ENCODE measurements around the gene RPL27A. TPM values are rescaled to one million over a fixed set of nuclear protein-coding genes. Genes with fewer than 3 reads are reported as not detected.
"Not testable (repeated sequence)": the region's sequence is repeated elsewhere in the genome, so short reads cannot be mapped to it uniquely, and the experiment has no call there.

The RPL27A gene
- total RNA-seq, 1 experiment from 2014 or later, result 1,103 TPM

GRCh38 chr11:8665222-8665621 is 17.4 kb upstream of the RPL27A start (continued):
- TF ChIP-seq NR2C2 (CRISPR knock-in tag; IDR thresholded peaks at IDR 0.05) (no peak), CDX4 (CRISPR knock-in tag; IDR thresholded peaks at IDR 0.05; ENCODE audit: borderline replicate concordance) (no peak), SOX15 (CRISPR knock-in tag; IDR thresholded peaks at IDR 0.05) (no peak), ZBTB43 (CRISPR knock-in tag; IDR thresholded peaks at IDR 0.05) (no peak), IRF1 (CRISPR knock-in tag; IDR thresholded peaks at IDR 0.05) (no peak), JUN (CRISPR knock-in tag; IDR thresholded peaks at IDR 0.05) (no peak), MYBL2 (CRISPR knock-in tag; IDR thresholded peaks at IDR 0.05) (no peak)

GRCh38 chr11:8670081-8670480 is 12.5 kb upstream of the RPL27A start:
- POLR2A ChIA-PET; H3K27me3 Mint-ChIP-seq (ENCODE audit: low read depth); H3K27ac Mint-ChIP-seq; H3K9me3 Mint-ChIP-seq; H3K36me3 Mint-ChIP-seq; H3K4me3 Mint-ChIP-seq; ATAC-seq; DNase-seq (ENCODE audit: low spot score); CTCF ChIA-PET: not testable (repeated sequence)
- H3K4me1 Mint-ChIP-seq, result peaks cover 21% of the 10 kb centered on the region

- DNase-seq (ENCODE audit: low spot score) (peak; percentile 69), ATAC-seq (peak; percentile 95)
- Mint-ChIP-seq H3K9me3 (no peaks in the 10 kb centered on the region), H3K4me3 (peak overlapping the region; percentile 22), H3K27ac (peak overlapping the region; percentile 94), H3K27me3 (ENCODE audit: low read depth) (no peaks in the 10 kb centered on the region), H3K36me3 (no peaks in the 10 kb centered on the region), H3K4me1 (peaks cover 27% of the 10 kb centered on the region)
- CTCF ChIA-PET, result interaction anchor here (1.1 kb wide), 1 partner anchor 95 kb away, joined by 3 read pairs; no protein-coding TSS in a partner anchor
- POLR2A ChIA-PET, result interaction anchor here (0.6 to 1.2 kb wide), 4 partner anchors 11 to 23 kb away, joined by 3 to 5 read pairs (median 4); partner anchors contain the start of genes RPL27A and TRIM66
- TF ChIP-seq NFATC4 (CRISPR knock-in tag; IDR thresholded peaks at IDR 0.05) (no peak), HMGA2 (CRISPR knock-in tag; IDR thresholded peaks at IDR 0.05) (no peak), RORB (CRISPR knock-in tag; IDR thresholded peaks at IDR 0.05) (no peak), ERG (CRISPR knock-in tag; IDR thresholded peaks at IDR 0.05) (no peak), ZNF416 (CRISPR knock-in tag; IDR thresholded peaks at IDR 0.05) (no peak), CTCF (IDR thresholded peaks at IDR 0.05) (no peak), JAZF1 (CRISPR knock-in tag; IDR thresholded peaks at IDR 0.05) (no peak), ETV6 (CRISPR knock-in tag; IDR thresholded peaks at IDR 0.05) (no peak), E2F5 (CRISPR knock-in tag; IDR thresholded peaks at IDR 0.05) (no peak), ZNF263 (CRISPR knock-in tag; IDR thresholded peaks at IDR 0.05; ENCODE audit: low read depth) (no peak), STAT6 (CRISPR knock-in tag; conservative IDR thresholded peaks at IDR 0.05; ENCODE audit: low read depth) (no peak), NR3C1 (CRISPR knock-in tag; conservative IDR thresholded peaks at IDR 0.05; ENCODE audit: low read depth) (no peak), FOXP1 (CRISPR knock-in tag; IDR thresholded peaks at IDR 0.05; ENCODE audit: borderline replicate concordance) (no peak), TP53 (CRISPR knock-in tag; IDR thresholded peaks at IDR 0.05) (no peak)
Measured at GRCh38 chr11:8671193-8671612, 11.4 kb upstream of the RPL27A start.
